GM19043 (cell line): ENCODE measurements around the gene CPNE4.
"Not testable (repeated sequence)": the region's sequence is repeated elsewhere in the genome, so short reads cannot be mapped to it uniquely, and the experiment has no call there.

Experiments
- ATAC-seq: cut with Tn5 transposase; IDR thresholded peaks from one replicate; pipeline ENCODE4 v1.9.1; 2021; ENCODE audit warnings: low read depth; ENCODE audit not compliant: unreplicated experiment

Gene CPNE4

GRCh38 chr3:131885871-131886270 is 148.9 kb downstream of the CPNE4 start:
- ATAC-seq = not testable (repeated sequence)

GRCh38 chr3:131883711-131884407 is 151.0 kb downstream of the CPNE4 start:
- ATAC-seq = no peak

- no peak for ATAC-seq
Observed at GRCh38 chr3:131883086-131883485, 151.7 kb downstream of the CPNE4 start.

GRCh38 chr3:131881777-131882176 is 153.0 kb downstream of the CPNE4 start:
- no peak for ATAC-seq

- no peak for ATAC-seq
Observed at GRCh38 chr3:131880948-131881347, 153.9 kb downstream of the CPNE4 start.

- ATAC-seq = no peak
Observed at GRCh38 chr3:131868203-131868602, 166.6 kb downstream of the CPNE4 start.

- ATAC-seq = no peak
Observed at GRCh38 chr3:131856171-131856570, 178.6 kb downstream of the CPNE4 start.

- no peak for ATAC-seq
Observed at GRCh38 chr3:131850223-131850622, 184.6 kb downstream of the CPNE4 start.

GRCh38 chr3:131849616-131850015 is 185.2 kb downstream of the CPNE4 start:
- no peak for ATAC-seq

GRCh38 chr3:131847966-131848510 is 186.8 kb downstream of the CPNE4 start:
- ATAC-seq = no peak

- no peak for ATAC-seq
Observed at GRCh38 chr3:131846296-131846924, 188.4 kb downstream of the CPNE4 start.

- no peak for ATAC-seq
Observed at GRCh38 chr3:131843174-131843573, 191.6 kb downstream of the CPNE4 start.

- ATAC-seq = no peak
Observed at GRCh38 chr3:131840156-131840797, 194.5 kb downstream of the CPNE4 start.

- ATAC-seq = no peak
Observed at GRCh38 chr3:131835906-131836305, 198.9 kb downstream of the CPNE4 start.

- ATAC-seq = no peak
Observed at GRCh38 chr3:131831608-131832007, 203.2 kb downstream of the CPNE4 start.

- no peak for ATAC-seq
Observed at GRCh38 chr3:131821191-131821762, 213.5 kb downstream of the CPNE4 start.

- no peak for ATAC-seq
Observed at GRCh38 chr3:131819381-131820055, 215.3 kb downstream of the CPNE4 start.

GRCh38 chr3:131812433-131812832 is 222.4 kb downstream of the CPNE4 start:
- no peak for ATAC-seq

GRCh38 chr3:131811481-131811880 is 223.3 kb downstream of the CPNE4 start:
- ATAC-seq = no peak

- no peak for ATAC-seq
Observed at GRCh38 chr3:131807822-131808221, 227.0 kb downstream of the CPNE4 start.

- ATAC-seq = no peak
Observed at GRCh38 chr3:131806736-131807135, 228.1 kb downstream of the CPNE4 start.
